Measurements from ENCODE around the gene LIFR.
"Not testable (repeated sequence)": the region's sequence is repeated elsewhere in the genome, so short reads cannot be mapped to it uniquely, and the experiment has no call there.

LIFR gene

DNA sequence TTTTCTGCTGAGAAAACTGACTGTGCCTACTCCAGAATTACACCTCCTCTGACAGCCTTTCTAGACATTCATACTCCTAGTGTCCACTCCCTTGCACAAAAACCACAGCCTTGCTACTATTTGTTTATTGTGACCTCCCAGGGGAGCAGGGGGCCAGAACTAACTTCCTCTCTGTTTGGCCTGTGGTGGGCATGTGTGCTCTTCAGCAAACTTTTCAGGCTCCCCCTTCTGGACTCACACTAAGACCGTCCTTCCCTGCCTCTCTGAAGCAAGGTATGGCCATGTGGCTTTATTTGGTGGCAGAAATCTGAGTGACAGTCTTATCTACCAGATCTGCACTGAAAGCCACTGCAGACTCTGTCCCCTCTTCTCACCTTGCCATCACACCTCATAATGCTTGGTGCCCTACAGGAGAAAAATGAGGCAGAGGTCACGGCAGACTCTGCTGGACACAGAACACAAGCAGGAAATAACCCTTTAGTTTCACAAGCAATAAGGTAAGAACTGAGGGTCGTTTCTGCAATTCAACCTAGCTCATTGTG is 28.2 kb downstream of the LIFR start:
- Histone ChIP-seq H3K36me3 (ENCODE audit: control insufficient read depth, insufficient read depth, low read length) (no peaks in the 10 kb centered on the region), H3K27me3 (replicated peaks; ENCODE audit: control insufficient read depth, insufficient read depth, low read length, poor library complexity, severe bottlenecking) (peaks cover 7% of the 10 kb centered on the region), H3K4me1 (ENCODE audit: control insufficient read depth, insufficient read depth, low read length, poor library complexity, severe bottlenecking) (no peaks in the 10 kb centered on the region), H3K4me3 (ENCODE audit: insufficient read depth, low read depth, low read length, poor library complexity, severe bottlenecking) (no peak overlapping the region), H3K9me3 (ENCODE audit: control insufficient read depth, low read length) (no peaks in the 10 kb centered on the region), H3K27ac (ENCODE audit: insufficient read depth, low read length, poor library complexity, severe bottlenecking) (no peak overlapping the region)
- no peak for DNase-seq

DNA sequence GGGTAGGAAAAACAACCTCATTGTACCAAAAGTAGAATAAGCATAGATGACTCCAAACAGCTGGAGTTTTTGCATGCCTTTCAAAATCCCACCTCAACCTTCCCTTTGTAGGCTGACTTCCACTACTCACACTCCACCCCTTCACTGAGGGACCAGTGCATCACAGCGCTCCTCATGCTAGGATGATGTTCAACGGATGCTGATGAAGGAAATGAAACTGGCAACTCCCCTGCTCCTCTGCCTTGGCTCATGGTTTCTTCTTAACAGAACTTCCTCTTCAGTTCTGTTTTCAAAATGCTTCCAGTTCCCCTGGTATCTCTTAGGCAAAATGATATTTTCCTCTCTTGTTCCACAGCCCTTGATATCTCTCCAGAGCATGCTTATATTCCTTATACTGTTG is 29.0 kb downstream of the LIFR start:
- Histone ChIP-seq H3K9me3 (ENCODE audit: control insufficient read depth, low read length) (no peaks in the 10 kb centered on the region), H3K4me1 (ENCODE audit: control insufficient read depth, insufficient read depth, low read length, poor library complexity, severe bottlenecking) (no peaks in the 10 kb centered on the region), H3K27me3 (replicated peaks; ENCODE audit: control insufficient read depth, insufficient read depth, low read length, poor library complexity, severe bottlenecking) (peaks cover 7% of the 10 kb centered on the region), H3K36me3 (ENCODE audit: control insufficient read depth, insufficient read depth, low read length) (no peaks in the 10 kb centered on the region), H3K27ac (ENCODE audit: insufficient read depth, low read length, poor library complexity, severe bottlenecking) (no peak overlapping the region), H3K4me3 (ENCODE audit: insufficient read depth, low read depth, low read length, poor library complexity, severe bottlenecking) (no peak overlapping the region)
- DNase-seq = no peak

DNA sequence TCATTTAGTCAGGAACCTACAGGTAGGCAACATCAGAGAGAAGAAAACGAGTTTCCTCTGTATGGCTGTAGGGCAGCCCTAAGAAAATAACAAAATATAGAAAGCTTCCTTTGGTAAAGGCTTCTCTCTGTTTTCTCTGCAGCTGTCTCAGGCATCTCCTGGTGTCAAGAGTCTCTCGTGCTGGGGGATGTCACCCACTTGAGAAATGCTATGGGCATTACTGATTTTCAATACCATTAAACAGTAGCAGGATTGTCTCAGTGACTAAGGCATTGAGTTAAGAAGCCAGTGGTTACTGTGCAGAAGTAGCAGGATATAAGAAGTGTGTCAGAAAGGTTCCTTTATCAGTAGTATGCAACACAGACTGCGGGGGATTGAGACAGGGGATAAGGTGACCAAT is 32.4 kb downstream of the LIFR start:
- Histone ChIP-seq H3K27me3 (replicated peaks; ENCODE audit: control insufficient read depth, insufficient read depth, low read length, poor library complexity, severe bottlenecking) (peaks cover 7% of the 10 kb centered on the region), H3K4me3 (ENCODE audit: insufficient read depth, low read depth, low read length, poor library complexity, severe bottlenecking) (no peak overlapping the region), H3K9me3 (ENCODE audit: control insufficient read depth, low read length) (no peaks in the 10 kb centered on the region), H3K36me3 (ENCODE audit: control insufficient read depth, insufficient read depth, low read length) (no peaks in the 10 kb centered on the region), H3K4me1 (ENCODE audit: control insufficient read depth, insufficient read depth, low read length, poor library complexity, severe bottlenecking) (no peaks in the 10 kb centered on the region), H3K27ac (ENCODE audit: insufficient read depth, low read length, poor library complexity, severe bottlenecking) (no peak overlapping the region)
- no peak for DNase-seq

DNA sequence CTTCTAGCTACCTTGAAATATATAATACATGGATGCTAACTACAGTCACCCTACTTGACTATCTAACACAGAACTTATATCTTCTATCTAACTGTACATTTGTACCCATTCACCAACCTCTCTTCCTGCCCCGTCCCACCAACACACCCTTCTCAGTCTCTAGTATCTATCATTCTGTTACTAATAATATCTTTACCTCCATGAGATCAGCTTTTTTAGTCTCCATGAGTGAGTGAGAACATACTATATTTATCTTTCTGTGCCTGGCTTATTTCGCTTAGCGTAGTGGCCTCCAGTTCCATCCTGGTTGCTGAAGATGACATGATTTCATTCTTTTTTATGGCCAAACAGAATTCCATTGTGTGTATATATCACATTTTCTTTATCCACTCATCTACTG is 37.0 kb downstream of the LIFR start:
- DNase-seq = no peak
- H3K36me3 ChIP-seq (ENCODE audit: control insufficient read depth, insufficient read depth, low read length) = no peaks in the 10 kb centered on the region
- no peak overlapping the region for H3K4me3 ChIP-seq (ENCODE audit: insufficient read depth, low read depth, low read length, poor library complexity, severe bottlenecking)
- no peaks in the 10 kb centered on the region for H3K4me1 ChIP-seq (ENCODE audit: control insufficient read depth, insufficient read depth, low read length, poor library complexity, severe bottlenecking)
- no peaks in the 10 kb centered on the region for H3K27me3 ChIP-seq (replicated peaks; ENCODE audit: control insufficient read depth, insufficient read depth, low read length, poor library complexity, severe bottlenecking)
- H3K9me3 ChIP-seq (ENCODE audit: control insufficient read depth, low read length) = no peaks in the 10 kb centered on the region
- no peak overlapping the region for H3K27ac ChIP-seq (ENCODE audit: insufficient read depth, low read length, poor library complexity, severe bottlenecking)

DNA sequence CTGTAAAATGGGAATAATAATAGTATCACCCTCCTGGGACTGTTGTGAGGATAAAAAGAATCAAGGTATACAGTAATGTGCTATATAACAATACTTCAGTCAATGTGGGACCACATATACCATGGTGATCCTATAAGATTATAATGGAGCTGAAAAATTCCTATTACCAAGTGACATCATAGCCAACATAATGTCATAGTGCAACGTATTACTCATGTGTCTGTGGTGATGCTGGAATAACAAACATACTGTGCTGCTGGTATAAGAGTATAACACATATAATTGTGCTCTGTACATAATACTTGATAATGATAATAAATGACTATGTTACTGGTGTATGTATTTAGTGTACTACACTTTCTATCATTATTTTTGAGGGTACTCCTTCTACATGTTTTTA is 38.1 kb downstream of the LIFR start:
- H3K27me3 ChIP-seq (replicated peaks; ENCODE audit: control insufficient read depth, insufficient read depth, low read length, poor library complexity, severe bottlenecking) = no peaks in the 10 kb centered on the region
- H3K27ac ChIP-seq (ENCODE audit: insufficient read depth, low read length, poor library complexity, severe bottlenecking) = no peak overlapping the region
- no peaks in the 10 kb centered on the region for H3K4me1 ChIP-seq (ENCODE audit: control insufficient read depth, insufficient read depth, low read length, poor library complexity, severe bottlenecking)
- DNase-seq = no peak
- no peaks in the 10 kb centered on the region for H3K36me3 ChIP-seq (ENCODE audit: control insufficient read depth, insufficient read depth, low read length)
- H3K4me3 ChIP-seq (ENCODE audit: insufficient read depth, low read depth, low read length, poor library complexity, severe bottlenecking) = no peak overlapping the region
- H3K9me3 ChIP-seq (ENCODE audit: control insufficient read depth, low read length) = no peaks in the 10 kb centered on the region

DNA sequence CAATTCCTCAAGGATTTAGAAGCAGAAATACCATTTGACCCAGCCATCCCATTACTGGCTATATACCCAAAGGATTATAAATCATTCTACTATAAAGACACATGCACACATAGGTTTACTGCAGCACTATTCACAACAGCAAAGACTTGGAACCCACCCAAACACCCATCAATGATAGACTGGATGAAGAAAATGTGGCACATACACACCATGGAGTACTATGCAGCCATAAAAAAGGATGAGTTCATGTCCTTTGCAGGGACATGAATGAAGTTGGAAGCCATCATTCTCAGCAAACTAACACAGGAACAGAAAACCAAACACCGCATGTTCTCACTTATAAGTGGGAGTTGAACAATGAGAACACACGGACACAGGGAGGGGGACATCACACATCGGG is 39.8 kb downstream of the LIFR start:
- not testable (repeated sequence) for H3K4me3 ChIP-seq (ENCODE audit: insufficient read depth, low read depth, low read length, poor library complexity, severe bottlenecking); H3K27me3 ChIP-seq (replicated peaks; ENCODE audit: control insufficient read depth, insufficient read depth, low read length, poor library complexity, severe bottlenecking); H3K36me3 ChIP-seq (ENCODE audit: control insufficient read depth, insufficient read depth, low read length); H3K9me3 ChIP-seq (ENCODE audit: control insufficient read depth, low read length); H3K27ac ChIP-seq (ENCODE audit: insufficient read depth, low read length, poor library complexity, severe bottlenecking); H3K4me1 ChIP-seq (ENCODE audit: control insufficient read depth, insufficient read depth, low read length, poor library complexity, severe bottlenecking); DNase-seq

- Histone ChIP-seq H3K27ac (ENCODE audit: insufficient read depth, low read length, poor library complexity, severe bottlenecking) (no peak overlapping the region), H3K4me3 (ENCODE audit: insufficient read depth, low read depth, low read length, poor library complexity, severe bottlenecking) (no peak overlapping the region), H3K4me1 (ENCODE audit: control insufficient read depth, insufficient read depth, low read length, poor library complexity, severe bottlenecking) (no peaks in the 10 kb centered on the region), H3K9me3 (ENCODE audit: control insufficient read depth, low read length) (no peaks in the 10 kb centered on the region), H3K27me3 (replicated peaks; ENCODE audit: control insufficient read depth, insufficient read depth, low read length, poor library complexity, severe bottlenecking) (no peaks in the 10 kb centered on the region), H3K36me3 (ENCODE audit: control insufficient read depth, insufficient read depth, low read length) (no peaks in the 10 kb centered on the region)
- DNase-seq = no peak
Observed at GRCh38 chr5:38515646-38516045, 40.8 kb downstream of the LIFR start.

DNA sequence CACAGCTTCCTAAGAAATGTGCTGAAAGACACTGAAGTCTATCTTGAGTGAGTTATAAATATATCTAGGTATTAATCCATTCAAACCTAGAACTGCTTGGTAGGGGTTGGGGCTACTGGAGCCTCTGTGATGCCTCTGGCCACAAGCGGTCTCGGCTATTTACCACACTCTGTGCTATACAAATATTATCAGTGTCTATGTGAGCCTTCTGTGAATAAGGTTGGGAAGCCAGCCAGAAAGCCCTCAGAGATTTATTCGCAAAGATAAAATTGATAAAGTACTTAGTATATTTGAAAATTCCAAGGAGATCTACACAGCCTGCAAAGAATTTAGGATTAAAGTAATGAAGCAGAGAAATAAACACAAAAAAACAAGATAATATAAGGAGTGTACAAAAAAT is 41.4 kb downstream of the LIFR start:
- H3K4me3 ChIP-seq (ENCODE audit: insufficient read depth, low read depth, low read length, poor library complexity, severe bottlenecking) = no peak overlapping the region
- no peaks in the 10 kb centered on the region for H3K4me1 ChIP-seq (ENCODE audit: control insufficient read depth, insufficient read depth, low read length, poor library complexity, severe bottlenecking)
- no peaks in the 10 kb centered on the region for H3K36me3 ChIP-seq (ENCODE audit: control insufficient read depth, insufficient read depth, low read length)
- H3K9me3 ChIP-seq (ENCODE audit: control insufficient read depth, low read length) = no peaks in the 10 kb centered on the region
- no peak for DNase-seq
- H3K27me3 ChIP-seq (replicated peaks; ENCODE audit: control insufficient read depth, insufficient read depth, low read length, poor library complexity, severe bottlenecking) = no peaks in the 10 kb centered on the region
- H3K27ac ChIP-seq (ENCODE audit: insufficient read depth, low read length, poor library complexity, severe bottlenecking) = no peak overlapping the region

DNA sequence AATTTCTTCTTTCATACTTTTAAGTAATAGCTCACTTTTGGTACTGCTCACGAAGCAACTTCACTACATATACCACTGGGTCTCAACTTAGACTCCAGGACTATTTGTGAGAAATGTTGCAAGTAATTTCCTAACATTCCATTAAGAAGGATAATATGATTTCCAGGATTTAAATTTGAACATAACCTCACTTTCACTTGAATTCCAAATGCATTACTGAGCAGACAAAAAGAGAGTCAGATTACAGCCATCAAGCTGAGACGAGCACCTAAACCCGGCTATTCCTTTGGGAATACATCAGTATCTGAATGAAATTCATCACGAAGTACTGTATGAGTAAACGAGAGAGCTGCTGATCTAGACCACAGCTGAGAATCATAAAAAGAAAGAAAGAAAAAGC is 47.3 kb downstream of the LIFR start:
- Histone ChIP-seq H3K4me1 (ENCODE audit: control insufficient read depth, insufficient read depth, low read length, poor library complexity, severe bottlenecking) (no peaks in the 10 kb centered on the region), H3K4me3 (ENCODE audit: insufficient read depth, low read depth, low read length, poor library complexity, severe bottlenecking) (no peak overlapping the region), H3K9me3 (ENCODE audit: control insufficient read depth, low read length) (no peaks in the 10 kb centered on the region), H3K27me3 (replicated peaks; ENCODE audit: control insufficient read depth, insufficient read depth, low read length, poor library complexity, severe bottlenecking) (no peaks in the 10 kb centered on the region), H3K27ac (ENCODE audit: insufficient read depth, low read length, poor library complexity, severe bottlenecking) (no peak overlapping the region), H3K36me3 (ENCODE audit: control insufficient read depth, insufficient read depth, low read length) (no peaks in the 10 kb centered on the region)
- no peak for DNase-seq

GRCh38 chr5:38506302-38506701 is 50.1 kb downstream of the LIFR start:
- Histone ChIP-seq H3K4me3 (ENCODE audit: insufficient read depth, low read depth, low read length, poor library complexity, severe bottlenecking) (no peak overlapping the region), H3K36me3 (ENCODE audit: control insufficient read depth, insufficient read depth, low read length) (no peaks in the 10 kb centered on the region), H3K27me3 (replicated peaks; ENCODE audit: control insufficient read depth, insufficient read depth, low read length, poor library complexity, severe bottlenecking) (no peaks in the 10 kb centered on the region), H3K9me3 (ENCODE audit: control insufficient read depth, low read length) (no peaks in the 10 kb centered on the region), H3K4me1 (ENCODE audit: control insufficient read depth, insufficient read depth, low read length, poor library complexity, severe bottlenecking) (no peaks in the 10 kb centered on the region), H3K27ac (ENCODE audit: insufficient read depth, low read length, poor library complexity, severe bottlenecking) (no peak overlapping the region)
- no peak for DNase-seq

Data from effector memory CD4-positive, alpha-beta T cell (primary cell).